Mesothelial cell of epicardium (in vitro differentiated cells): ENCODE measurements around the gene PRKCA. TPM values are rescaled to one million over a fixed set of nuclear protein-coding genes. Genes with fewer than 3 reads are reported as not detected.

Experiments used
- DNase-seq, 2 experiments: peaks; one replicate each; pipeline ENCODE4 v3.0.0; 2021; ENCODE audit warnings: low spot score in 2 of 2; ENCODE audit not compliant: unreplicated experiment in 2 of 2
- H3K27ac Mint-ChIP-seq: 2 replicates; pipeline ENCODE4 v1.8.0; 2021; ENCODE audit warnings: mixed read lengths
- H3K27me3 Mint-ChIP-seq: 2 replicates; pipeline ENCODE4 v1.8.0; 2021; ENCODE audit warnings: low read depth, mixed read lengths
- H3K36me3 Mint-ChIP-seq: 2 replicates; pipeline ENCODE4 v1.8.0; 2021; ENCODE audit warnings: mixed read lengths
- H3K4me1 Mint-ChIP-seq: 2 replicates; pipeline ENCODE4 v1.8.0; 2021; ENCODE audit warnings: mixed read lengths
- H3K4me3 Mint-ChIP-seq: 2 replicates; pipeline ENCODE4 v1.8.0; 2021; ENCODE audit warnings: mild to moderate bottlenecking, moderate library complexity, mixed read lengths
- H3K9me3 Mint-ChIP-seq: 2 replicates; pipeline ENCODE4 v1.8.0; 2021; ENCODE audit warnings: mixed read lengths
- total RNA-seq: library from RNA; stranded (reverse); gene quantifications from 3 replicates; pipeline ENCODE4 v1.2.1, GENCODE V29; 2021
- TF ChIP-seq, protein P1 (sequence below): fragments of 200-600 bp; sonication (generic); IDR thresholded peaks from one replicate; pipeline ENCODE4 v1.5.0; 2021; ENCODE audit warnings: antibody characterized with exemption; ENCODE audit not compliant: unreplicated experiment

PRKCA gene
- total RNA-seq, 1 donor from 2014 or later = 15.2 TPM

DNA sequence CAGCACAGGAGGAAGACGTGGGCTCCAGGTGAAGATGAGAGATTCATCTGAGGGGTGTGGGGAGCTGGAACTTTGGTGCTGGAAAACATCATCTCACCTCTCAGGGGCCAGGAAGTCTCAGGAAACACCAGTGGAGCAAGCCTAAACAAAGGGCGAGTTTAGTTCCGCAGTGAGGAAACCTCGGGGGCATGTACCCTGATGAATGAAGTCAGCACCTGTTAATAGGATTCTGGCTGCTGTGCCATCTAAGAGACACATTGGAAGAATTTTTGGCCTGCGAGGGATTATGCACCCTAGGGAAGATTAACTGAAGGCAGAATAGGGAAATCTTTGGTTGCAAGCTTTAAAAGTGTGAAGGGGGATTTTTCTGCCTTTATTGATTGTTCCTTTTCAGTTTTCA lies 437.8 kb downstream of the PRKCA start:
- Mint-ChIP-seq H3K4me3 (no peak overlapping the region), H3K4me1 (peaks cover 5% of the 10 kb centered on the region), H3K9me3 (no peaks in the 10 kb centered on the region), H3K27ac (no peak overlapping the region), H3K36me3 (no peaks in the 10 kb centered on the region), H3K27me3 (peaks cover 2% of the 10 kb centered on the region)
- DNase-seq = no peak
- TF ChIP-seq, protein P1, sequence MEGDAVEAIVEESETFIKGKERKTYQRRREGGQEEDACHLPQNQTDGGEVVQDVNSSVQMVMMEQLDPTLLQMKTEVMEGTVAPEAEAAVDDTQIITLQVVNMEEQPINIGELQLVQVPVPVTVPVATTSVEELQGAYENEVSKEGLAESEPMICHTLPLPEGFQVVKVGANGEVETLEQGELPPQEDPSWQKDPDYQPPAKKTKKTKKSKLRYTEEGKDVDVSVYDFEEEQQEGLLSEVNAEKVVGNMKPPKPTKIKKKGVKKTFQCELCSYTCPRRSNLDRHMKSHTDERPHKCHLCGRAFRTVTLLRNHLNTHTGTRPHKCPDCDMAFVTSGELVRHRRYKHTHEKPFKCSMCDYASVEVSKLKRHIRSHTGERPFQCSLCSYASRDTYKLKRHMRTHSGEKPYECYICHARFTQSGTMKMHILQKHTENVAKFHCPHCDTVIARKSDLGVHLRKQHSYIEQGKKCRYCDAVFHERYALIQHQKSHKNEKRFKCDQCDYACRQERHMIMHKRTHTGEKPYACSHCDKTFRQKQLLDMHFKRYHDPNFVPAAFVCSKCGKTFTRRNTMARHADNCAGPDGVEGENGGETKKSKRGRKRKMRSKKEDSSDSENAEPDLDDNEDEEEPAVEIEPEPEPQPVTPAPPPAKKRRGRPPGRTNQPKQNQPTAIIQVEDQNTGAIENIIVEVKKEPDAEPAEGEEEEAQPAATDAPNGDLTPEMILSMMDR = no peak

DNA sequence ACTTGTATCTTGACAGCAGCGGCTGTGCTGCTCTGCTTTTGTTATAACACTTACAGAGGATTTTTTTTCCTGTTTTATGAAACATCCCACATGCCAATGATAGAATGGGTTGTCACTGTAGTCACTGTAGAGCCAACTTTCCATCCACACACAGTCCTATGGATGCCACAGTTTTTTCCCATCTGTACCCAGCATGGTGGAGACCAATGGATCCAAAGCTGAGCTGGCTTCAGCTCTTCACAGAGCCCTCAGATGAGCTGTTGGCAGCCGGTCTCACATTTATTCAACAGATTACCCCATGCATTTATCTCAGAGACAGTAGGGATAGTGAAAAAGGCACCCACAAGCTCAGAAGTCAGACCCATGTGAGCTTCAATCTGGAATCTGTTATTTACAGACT lies 441.1 kb downstream of the PRKCA start:
- H3K36me3 Mint-ChIP-seq = no peaks in the 10 kb centered on the region
- no peak overlapping the region for H3K27ac Mint-ChIP-seq
- no peaks in the 10 kb centered on the region for H3K9me3 Mint-ChIP-seq
- no peak for DNase-seq
- H3K4me3 Mint-ChIP-seq = no peak overlapping the region
- H3K27me3 Mint-ChIP-seq = peaks cover 5% of the 10 kb centered on the region
- no peaks in the 10 kb centered on the region for H3K4me1 Mint-ChIP-seq
- TF ChIP-seq, protein P1 = no peak

DNA sequence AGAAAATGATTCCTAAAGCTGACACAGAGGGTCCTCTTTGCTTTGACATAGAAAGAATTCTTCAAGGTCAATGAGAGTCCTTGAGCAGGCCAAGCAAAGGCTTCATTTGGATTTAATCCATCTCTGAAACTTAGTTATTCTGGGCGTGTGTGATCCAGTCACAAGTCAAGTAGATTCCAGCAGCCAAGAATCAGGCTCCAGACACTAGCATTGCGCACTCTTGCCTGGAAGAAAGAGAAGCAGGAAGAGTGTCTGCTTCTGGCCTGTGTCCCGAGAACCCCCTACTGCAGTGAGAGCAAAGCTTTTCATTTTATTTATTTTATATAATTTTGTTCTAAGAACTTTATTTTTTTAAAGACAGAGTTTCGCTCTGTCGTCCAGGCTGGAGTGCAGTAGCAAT lies 444.3 kb downstream of the PRKCA start:
- Mint-ChIP-seq H3K9me3 (no peaks in the 10 kb centered on the region), H3K4me3 (no peak overlapping the region), H3K36me3 (no peaks in the 10 kb centered on the region), H3K4me1 (no peaks in the 10 kb centered on the region), H3K27ac (no peak overlapping the region), H3K27me3 (peaks cover 7% of the 10 kb centered on the region)
- no peak for DNase-seq
- TF ChIP-seq, protein P1 = no peak

DNA sequence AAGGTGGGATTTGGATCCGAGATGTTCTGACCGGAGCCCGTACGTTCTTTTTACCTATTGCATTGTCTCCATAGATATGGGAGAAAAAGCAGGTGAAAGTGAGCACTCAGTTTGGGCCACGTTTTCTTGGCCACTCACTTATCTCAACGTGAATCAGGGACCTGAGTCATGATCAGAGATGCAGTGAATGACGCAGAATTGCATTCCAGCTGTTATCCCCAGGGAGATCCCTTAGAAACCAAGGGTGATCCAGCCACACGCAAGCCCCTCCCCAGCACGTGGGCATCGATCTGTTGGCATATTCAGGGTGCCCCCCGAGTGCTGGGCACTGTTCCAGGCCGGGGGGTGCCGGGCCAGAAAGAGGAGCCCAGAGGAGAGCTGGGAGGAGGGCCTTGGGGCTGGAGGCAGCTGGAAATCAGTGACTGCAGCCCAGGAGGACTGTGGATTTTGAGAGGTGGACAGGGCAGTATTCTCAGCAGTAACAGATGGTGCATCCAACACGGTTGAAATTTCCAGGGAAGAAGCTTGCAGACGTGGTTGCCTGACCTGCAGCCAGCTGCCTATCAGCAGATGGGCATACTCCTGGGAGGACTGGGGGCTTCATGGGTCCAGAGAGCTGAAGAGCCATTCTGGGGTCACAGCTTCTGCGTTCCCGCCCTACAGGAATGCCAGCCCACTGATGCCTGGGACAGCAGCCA lies 445.3 kb downstream of the PRKCA start:
- no peaks in the 10 kb centered on the region for H3K9me3 Mint-ChIP-seq
- H3K27me3 Mint-ChIP-seq = peaks cover 7% of the 10 kb centered on the region
- H3K36me3 Mint-ChIP-seq = no peaks in the 10 kb centered on the region
- TF ChIP-seq, protein P1 = no peak
- no peak overlapping the region for H3K4me3 Mint-ChIP-seq
- no peaks in the 10 kb centered on the region for H3K4me1 Mint-ChIP-seq
- H3K27ac Mint-ChIP-seq = no peak overlapping the region
- DNase-seq = no peak

DNA sequence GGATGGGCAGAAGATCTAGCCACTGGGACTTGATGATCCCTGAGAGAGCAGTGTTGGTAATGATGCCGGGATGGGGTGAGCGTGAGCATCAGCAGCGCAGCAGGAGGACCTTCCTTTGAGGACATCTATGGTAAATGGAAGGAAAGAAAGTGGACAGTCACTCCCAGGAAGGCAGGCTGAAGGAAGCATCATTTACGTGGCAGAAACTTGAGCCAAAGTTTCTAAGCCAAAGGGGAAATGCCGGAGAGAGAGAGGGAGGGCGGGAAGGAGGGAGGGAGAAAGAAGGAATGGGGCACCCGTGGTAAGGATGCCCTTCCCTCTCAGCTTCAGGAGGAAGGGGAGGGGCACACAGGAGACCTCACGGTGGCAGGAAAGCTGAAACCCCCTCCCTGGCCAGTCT lies 446.2 kb downstream of the PRKCA start:
- TF ChIP-seq, protein P1 = no peak
- H3K27ac Mint-ChIP-seq = no peak overlapping the region
- peaks cover 7% of the 10 kb centered on the region for H3K27me3 Mint-ChIP-seq
- no peaks in the 10 kb centered on the region for H3K4me1 Mint-ChIP-seq
- no peak overlapping the region for H3K4me3 Mint-ChIP-seq
- no peak for DNase-seq
- no peaks in the 10 kb centered on the region for H3K9me3 Mint-ChIP-seq
- H3K36me3 Mint-ChIP-seq = no peaks in the 10 kb centered on the region
